Measurements from ENCODE around the gene ZFP36L1.

Gene ZFP36L1

DNA sequence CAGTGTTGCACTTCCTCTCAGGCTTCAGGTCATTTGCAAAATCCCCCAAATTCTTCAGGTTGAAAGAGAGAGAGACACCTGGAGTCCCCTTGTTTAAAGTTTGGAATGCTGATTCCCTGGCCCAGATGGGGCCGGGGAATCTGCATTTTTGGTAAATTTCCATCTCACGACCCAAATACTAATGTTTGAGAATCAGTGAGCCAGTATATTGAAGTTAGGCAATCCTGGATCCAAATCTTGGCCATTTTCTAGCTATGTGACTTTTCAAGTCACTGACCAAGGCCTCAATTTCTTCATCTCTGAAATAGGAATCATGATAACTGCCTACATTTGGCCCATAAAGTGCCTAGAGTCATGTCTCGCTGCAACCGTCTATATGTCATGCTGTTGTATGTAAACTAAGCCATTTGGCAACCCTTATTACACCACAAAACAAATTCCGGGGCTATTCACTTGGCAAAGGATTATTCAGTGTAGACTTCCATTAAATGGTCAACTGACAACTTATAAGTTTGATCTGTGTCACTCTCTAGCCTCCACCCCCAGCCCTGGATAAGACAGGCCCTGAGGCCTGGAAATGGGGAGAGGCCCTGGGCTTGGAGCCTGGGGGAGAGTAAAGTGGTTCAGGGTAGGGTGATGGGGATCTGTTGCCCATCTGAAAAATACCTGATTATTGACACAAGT is 3.7 kb upstream of the ZFP36L1 start:
- Histone ChIP-seq H3K9me3 (ENCODE audit: control insufficient read depth in 2 of 2, low read length in 2 of 2) (no peaks in the 10 kb centered on the region), H3K4me1 (ENCODE audit: control insufficient read depth in 2 of 2, insufficient read depth in 2 of 2, low read length in 2 of 2) (peaks cover 6 to 9% of the 10 kb centered on the region in 2 donors), H3K27me3 (ENCODE audit: control insufficient read depth in 2 of 2, insufficient read depth in 2 of 2, low read length in 2 of 2) (no peaks in the 10 kb centered on the region), H3K27ac (ENCODE audit: low read depth in 2 of 2, low read length in 2 of 2) (peak overlapping the region; percentile 100), H3K36me3 (ENCODE audit: control insufficient read depth in 2 of 2, insufficient read depth in 2 of 2, low read length in 2 of 2) (peaks cover 1 to 3% of the 10 kb centered on the region in 2 donors), H3K4me3 (ENCODE audit: low read length in 2 of 2) (peak overlapping the region; percentile 82 to 100), H3K9ac (ENCODE audit: low read depth in 1 of 2, low read length in 2 of 2) (peak overlapping the region; percentile 96 to 99)

GRCh38 chr14:68795597-68796417 is 2.9 kb upstream of the ZFP36L1 start:
- Histone ChIP-seq H3K9ac (ENCODE audit: low read depth in 1 of 2, low read length in 2 of 2) (peak overlapping the region; percentile 96 to 99), H3K9me3 (ENCODE audit: control insufficient read depth in 2 of 2, low read length in 2 of 2) (no peaks in the 10 kb centered on the region), H3K4me3 (ENCODE audit: low read length in 2 of 2) (peak overlapping the region; percentile 82 to 100), H3K27ac (ENCODE audit: low read depth in 2 of 2, low read length in 2 of 2) (peak overlapping the region; percentile 100), H3K36me3 (ENCODE audit: control insufficient read depth in 2 of 2, insufficient read depth in 2 of 2, low read length in 2 of 2) (peaks cover 3 to 4% of the 10 kb centered on the region in 2 donors), H3K4me1 (ENCODE audit: control insufficient read depth in 2 of 2, insufficient read depth in 2 of 2, low read length in 2 of 2) (peaks cover 6 to 9% of the 10 kb centered on the region in 2 donors), H3K27me3 (ENCODE audit: control insufficient read depth in 2 of 2, insufficient read depth in 2 of 2, low read length in 2 of 2) (no peaks in the 10 kb centered on the region)

DNA sequence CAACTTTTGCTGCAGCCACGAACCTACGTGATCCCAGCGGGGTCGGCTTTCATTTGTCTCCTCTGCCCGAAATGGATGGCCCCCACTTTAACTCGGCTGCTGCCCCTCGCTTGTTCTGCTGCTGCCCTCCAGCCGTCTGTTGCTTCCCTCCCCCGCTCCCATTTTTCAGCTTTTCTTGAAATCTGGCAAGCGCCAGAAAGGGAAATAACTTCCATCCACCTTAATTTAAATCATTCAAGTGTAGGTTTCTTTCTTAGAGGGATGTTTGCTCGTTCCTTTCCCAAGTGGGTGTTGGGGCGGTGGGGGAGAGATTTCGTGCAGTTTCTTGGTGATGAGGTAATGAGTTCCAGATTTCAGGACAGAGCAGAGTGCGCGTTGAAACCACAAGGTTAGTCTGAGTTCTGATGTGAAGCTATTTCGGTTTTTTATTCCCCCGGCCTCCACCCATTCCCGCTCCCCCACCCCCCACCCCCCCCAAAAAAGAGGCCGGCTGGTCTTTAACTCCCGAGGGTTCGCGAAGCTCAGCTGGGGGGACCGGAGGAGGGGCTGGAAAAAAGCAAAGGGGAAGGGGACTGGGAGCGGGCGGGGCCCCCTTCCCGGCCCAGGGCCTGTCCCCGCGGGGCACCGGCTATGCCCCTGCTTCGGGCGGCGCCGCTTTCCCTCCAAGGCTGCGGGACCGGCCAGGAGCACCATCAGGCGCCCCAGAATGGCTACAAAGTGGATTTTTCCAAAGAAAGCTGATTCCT is 2.2 kb upstream of the ZFP36L1 start:
- peaks cover 11% of the 10 kb centered on the region in 2 donors for H3K4me1 ChIP-seq (ENCODE audit: control insufficient read depth in 2 of 2, insufficient read depth in 2 of 2, low read length in 2 of 2)
- peak overlapping the region; percentile 100 for H3K27ac ChIP-seq (ENCODE audit: low read depth in 2 of 2, low read length in 2 of 2)
- H3K4me3 ChIP-seq (ENCODE audit: low read length in 2 of 2), result peak overlapping the region; percentile 82 to 100
- no peaks in the 10 kb centered on the region for H3K9me3 ChIP-seq (ENCODE audit: control insufficient read depth in 2 of 2, low read length in 2 of 2)
- H3K36me3 ChIP-seq (ENCODE audit: control insufficient read depth in 2 of 2, insufficient read depth in 2 of 2, low read length in 2 of 2), result peaks cover 8 to 12% of the 10 kb centered on the region in 2 donors
- peak overlapping the region; percentile 98 to 99 for H3K9ac ChIP-seq (ENCODE audit: low read depth in 1 of 2, low read length in 2 of 2)
- no peaks in the 10 kb centered on the region for H3K27me3 ChIP-seq (ENCODE audit: control insufficient read depth in 2 of 2, insufficient read depth in 2 of 2, low read length in 2 of 2)

- H3K4me1 ChIP-seq (ENCODE audit: control insufficient read depth in 2 of 2, insufficient read depth in 2 of 2, low read length in 2 of 2), result peaks cover 18% of the 10 kb centered on the region in 2 donors
- peak overlapping the region; percentile 82 to 100 for H3K4me3 ChIP-seq (ENCODE audit: low read length in 2 of 2)
- H3K36me3 ChIP-seq (ENCODE audit: control insufficient read depth in 2 of 2, insufficient read depth in 2 of 2, low read length in 2 of 2), result peaks cover 16 to 19% of the 10 kb centered on the region in 2 donors
- H3K9ac ChIP-seq (ENCODE audit: low read depth in 1 of 2, low read length in 2 of 2), result peak overlapping the region; percentile 98 to 99
- H3K27me3 ChIP-seq (ENCODE audit: control insufficient read depth in 2 of 2, insufficient read depth in 2 of 2, low read length in 2 of 2), result no peaks in the 10 kb centered on the region
- no peaks in the 10 kb centered on the region for H3K9me3 ChIP-seq (ENCODE audit: control insufficient read depth in 2 of 2, low read length in 2 of 2)
- H3K27ac ChIP-seq (ENCODE audit: low read depth in 2 of 2, low read length in 2 of 2), result peak overlapping the region; percentile 100
Observed at GRCh38 chr14:68794130-68794850, 1.4 kb upstream of the ZFP36L1 start.

GRCh38 chr14:68793734-68794129 is 865 bp upstream of the ZFP36L1 start:
- H3K27ac ChIP-seq (ENCODE audit: low read depth in 2 of 2, low read length in 2 of 2), result peak overlapping the region; percentile 100
- peak overlapping the region; percentile 82 to 100 for H3K4me3 ChIP-seq (ENCODE audit: low read length in 2 of 2)
- H3K27me3 ChIP-seq (ENCODE audit: control insufficient read depth in 2 of 2, insufficient read depth in 2 of 2, low read length in 2 of 2), result no peaks in the 10 kb centered on the region
- peak overlapping the region; percentile 98 to 99 for H3K9ac ChIP-seq (ENCODE audit: low read depth in 1 of 2, low read length in 2 of 2)
- H3K36me3 ChIP-seq (ENCODE audit: control insufficient read depth in 2 of 2, insufficient read depth in 2 of 2, low read length in 2 of 2), result peaks cover 20 to 22% of the 10 kb centered on the region in 2 donors
- H3K9me3 ChIP-seq (ENCODE audit: control insufficient read depth in 2 of 2, low read length in 2 of 2), result no peaks in the 10 kb centered on the region
- H3K4me1 ChIP-seq (ENCODE audit: control insufficient read depth in 2 of 2, insufficient read depth in 2 of 2, low read length in 2 of 2), result peaks cover 20 to 22% of the 10 kb centered on the region in 2 donors

DNA sequence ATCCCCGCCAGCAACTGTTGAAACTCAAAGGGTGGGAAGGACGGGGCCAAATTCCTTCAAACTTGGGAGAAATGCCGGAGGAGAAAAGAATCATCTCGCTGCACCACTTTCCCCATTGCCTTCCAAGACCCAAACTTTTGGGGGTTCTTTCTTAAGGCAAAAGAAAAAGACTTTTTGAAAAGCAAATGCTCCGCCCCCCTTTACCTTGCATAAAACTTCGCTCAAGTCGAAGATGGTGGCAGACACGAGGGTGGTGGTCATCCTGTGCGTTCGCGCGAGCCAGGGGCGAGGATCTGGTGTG is 239 bp downstream of the ZFP36L1 start:
- Histone ChIP-seq H3K9me3 (ENCODE audit: control insufficient read depth in 2 of 2, low read length in 2 of 2) (no peaks in the 10 kb centered on the region), H3K36me3 (ENCODE audit: control insufficient read depth in 2 of 2, insufficient read depth in 2 of 2, low read length in 2 of 2) (peaks cover 24 to 25% of the 10 kb centered on the region in 2 donors), H3K4me3 (ENCODE audit: low read length in 2 of 2) (peak overlapping the region; percentile 91 to 100), H3K27ac (ENCODE audit: low read depth in 2 of 2, low read length in 2 of 2) (peak overlapping the region; percentile 100), H3K4me1 (ENCODE audit: control insufficient read depth in 2 of 2, insufficient read depth in 2 of 2, low read length in 2 of 2) (peaks cover 22 to 23% of the 10 kb centered on the region in 2 donors), H3K27me3 (ENCODE audit: control insufficient read depth in 2 of 2, insufficient read depth in 2 of 2, low read length in 2 of 2) (no peaks in the 10 kb centered on the region), H3K9ac (ENCODE audit: low read depth in 1 of 2, low read length in 2 of 2) (peak overlapping the region; percentile 92 to 99)

DNA sequence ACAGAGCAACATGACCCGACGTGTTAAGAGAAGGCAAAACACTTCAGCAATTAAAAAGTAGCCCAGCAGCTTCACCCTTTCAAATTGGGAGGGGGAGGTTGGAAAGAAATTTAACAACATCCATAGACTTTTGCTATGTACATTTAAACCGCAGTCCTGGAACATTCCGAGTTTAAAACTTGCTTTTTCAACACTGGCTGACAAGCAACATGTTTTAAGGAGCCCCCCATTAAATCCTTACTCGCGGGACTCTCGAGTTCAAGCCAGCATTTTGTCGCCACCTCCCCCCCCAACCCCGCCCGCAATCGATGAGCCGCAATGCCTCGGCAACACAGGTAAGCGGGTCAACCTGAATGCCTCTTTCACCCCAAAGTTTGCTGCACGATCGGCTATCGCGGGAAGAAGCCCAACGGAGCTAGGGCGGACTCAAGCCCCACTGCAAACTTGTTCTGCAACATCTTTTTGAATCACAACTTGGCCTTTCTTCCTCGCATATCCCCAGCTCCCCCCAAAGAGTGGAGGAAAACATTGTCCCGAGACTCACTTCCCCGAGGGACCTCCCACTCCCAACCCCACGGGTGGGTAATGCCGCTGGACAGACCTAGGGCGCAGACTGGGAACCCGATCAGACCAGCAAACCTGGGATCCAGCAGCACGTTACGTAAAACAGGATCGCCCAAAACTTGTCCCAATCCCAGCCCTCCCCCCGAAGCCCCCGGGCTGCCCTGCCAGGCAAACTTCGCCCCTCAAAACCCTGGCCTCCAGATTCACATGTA is 777 bp downstream of the ZFP36L1 start:
- Histone ChIP-seq H3K9me3 (ENCODE audit: control insufficient read depth in 2 of 2, low read length in 2 of 2) (no peaks in the 10 kb centered on the region), H3K9ac (ENCODE audit: low read depth in 1 of 2, low read length in 2 of 2) (peak overlapping the region; percentile 92 to 99), H3K4me1 (ENCODE audit: control insufficient read depth in 2 of 2, insufficient read depth in 2 of 2, low read length in 2 of 2) (peaks cover 25 to 26% of the 10 kb centered on the region in 2 donors), H3K36me3 (ENCODE audit: control insufficient read depth in 2 of 2, insufficient read depth in 2 of 2, low read length in 2 of 2) (peaks cover 27 to 29% of the 10 kb centered on the region in 2 donors), H3K27me3 (ENCODE audit: control insufficient read depth in 2 of 2, insufficient read depth in 2 of 2, low read length in 2 of 2) (no peaks in the 10 kb centered on the region), H3K4me3 (ENCODE audit: low read length in 2 of 2) (peak overlapping the region; percentile 91 to 100), H3K27ac (ENCODE audit: low read depth in 2 of 2, low read length in 2 of 2) (peak overlapping the region; percentile 100)

DNA sequence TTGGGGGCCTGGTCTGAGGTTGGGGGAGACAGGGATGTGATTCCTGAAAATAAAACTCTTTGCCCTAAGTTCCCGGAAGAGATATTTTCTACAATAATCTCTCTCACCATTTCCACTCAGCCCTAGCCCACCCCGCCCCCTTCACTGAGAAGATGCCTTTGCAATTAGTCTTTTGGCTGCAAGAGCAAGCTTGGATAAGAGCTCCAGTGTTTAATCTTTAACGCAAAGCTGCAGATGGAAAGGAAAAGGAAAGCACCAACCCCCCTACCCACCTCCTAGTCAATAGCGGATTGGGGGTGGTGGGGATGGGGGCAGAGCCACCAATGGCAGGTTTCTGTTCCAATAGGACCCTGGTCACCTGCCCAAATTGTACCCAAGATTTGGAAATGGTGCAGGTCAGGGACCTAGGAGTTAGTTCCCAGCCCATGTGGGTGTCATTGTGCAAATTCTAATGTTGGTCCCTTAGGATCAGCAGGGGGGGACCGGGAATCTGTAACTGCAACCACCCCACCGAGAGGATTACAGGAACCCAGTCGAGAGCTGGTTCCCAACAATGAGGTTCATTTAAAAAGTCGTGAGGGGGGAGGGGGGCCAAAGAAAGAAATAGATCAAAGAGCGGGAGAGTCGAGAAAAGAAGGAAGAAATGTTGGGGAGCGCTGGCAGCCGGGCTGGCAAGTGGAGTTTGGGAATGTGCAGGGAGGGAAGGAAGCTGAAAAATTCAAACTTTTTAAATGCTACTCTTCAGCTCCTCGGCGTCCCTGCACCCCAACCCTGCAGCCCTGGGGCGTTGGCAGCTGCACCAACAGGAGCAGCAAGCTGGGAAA is 1.6 kb downstream of the ZFP36L1 start:
- H3K36me3 ChIP-seq (ENCODE audit: control insufficient read depth in 2 of 2, insufficient read depth in 2 of 2, low read length in 2 of 2), result peaks cover 28 to 30% of the 10 kb centered on the region in 2 donors
- H3K4me3 ChIP-seq (ENCODE audit: low read length in 2 of 2), result peak overlapping the region; percentile 91 to 100
- peak overlapping the region; percentile 92 to 99 for H3K9ac ChIP-seq (ENCODE audit: low read depth in 1 of 2, low read length in 2 of 2)
- no peaks in the 10 kb centered on the region for H3K27me3 ChIP-seq (ENCODE audit: control insufficient read depth in 2 of 2, insufficient read depth in 2 of 2, low read length in 2 of 2)
- no peaks in the 10 kb centered on the region for H3K9me3 ChIP-seq (ENCODE audit: control insufficient read depth in 2 of 2, low read length in 2 of 2)
- peak overlapping the region; percentile 100 for H3K27ac ChIP-seq (ENCODE audit: low read depth in 2 of 2, low read length in 2 of 2)
- peaks cover 20 to 25% of the 10 kb centered on the region in 2 donors for H3K4me1 ChIP-seq (ENCODE audit: control insufficient read depth in 2 of 2, insufficient read depth in 2 of 2, low read length in 2 of 2)

All from mucosa of rectum (tissue), 2 donors.